Epithelial cell of proximal tubule (primary cell): Measurements from ENCODE around the gene LUZP1. TPM values are rescaled to one million over a fixed set of nuclear protein-coding genes. Genes with fewer than 3 reads are reported as not detected.

Experiments used
- DNase-seq: peaks from one replicate; pipeline ENCODE4 v3.0.0-alpha.2; 2011; ENCODE audit warnings: low read depth
- H3K4me3 ChIP-seq: 2 replicates; pipeline ENCODE4 v1.5.1; 2011; ENCODE audit warnings: low read depth, mild to moderate bottlenecking, low read length
- CTCF ChIP-seq: conservative IDR thresholded peaks from 2 replicates; pipeline ENCODE4 v1.5.1; 2012; ENCODE audit warnings: low read depth, mild to moderate bottlenecking, low read length
- total RNA-seq: library from RNA; depleted of rRNA; stranded (reverse); fragments of >200 nt; gene quantifications from 2 replicates; pipeline ENCODE4 v1.2.3, GENCODE V29; 2015

LUZP1 gene
- total RNA-seq, 1 donor from 2014 or later: 17.6 TPM

DNA sequence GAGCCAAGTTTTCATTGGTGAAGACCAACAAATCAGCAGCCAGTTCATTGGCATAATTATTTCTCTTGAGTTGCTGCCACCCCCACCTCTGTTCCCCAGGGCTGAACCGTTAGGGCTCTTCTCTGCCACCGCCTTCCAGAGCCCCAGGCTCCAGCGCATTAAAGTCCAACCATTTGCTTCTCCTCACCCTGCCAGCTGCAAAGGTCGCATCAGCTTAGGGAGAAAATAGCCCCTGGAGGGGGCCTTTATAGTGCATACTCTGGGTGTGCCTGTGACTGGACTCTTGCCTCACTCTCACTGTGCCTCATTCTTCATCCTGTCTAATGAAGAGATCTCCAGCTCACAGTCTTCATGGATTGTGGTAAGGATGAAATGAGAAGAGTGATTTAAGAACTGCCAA is 99.0 kb downstream of the LUZP1 start:
- no peak overlapping the region for H3K4me3 ChIP-seq
- no peak for TF ChIP-seq CTCF
- no peak for DNase-seq

DNA sequence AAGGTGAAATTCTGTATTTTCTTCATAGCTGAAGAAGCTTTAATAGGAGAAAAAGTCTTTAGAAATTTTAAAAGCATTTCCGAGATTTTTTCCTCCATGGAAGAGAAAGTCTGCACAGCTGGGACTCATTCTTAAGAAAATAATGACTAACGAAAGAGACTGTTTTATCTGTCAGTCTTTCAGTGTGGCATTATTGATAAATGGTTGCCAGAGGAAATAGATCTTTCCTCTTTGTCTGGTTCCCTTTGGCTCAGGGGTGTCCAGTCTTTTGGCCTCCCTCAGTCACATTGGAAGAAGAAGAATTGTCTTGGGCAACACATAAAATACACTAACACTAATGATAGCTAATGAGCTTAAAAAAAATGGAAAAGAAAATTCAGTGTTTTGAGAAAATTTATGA is 99.5 kb downstream of the LUZP1 start:
- DNase-seq: no peak
- TF ChIP-seq CTCF: no peak

GRCh38 chr1:23066075-23066474 is 102.6 kb downstream of the LUZP1 start:
- no peak for DNase-seq
- no peak overlapping the region for H3K4me3 ChIP-seq
- no peak for TF ChIP-seq CTCF

More for the DNA sequence above, 99.5 kb downstream of the LUZP1 start:
- H3K4me3 ChIP-seq: no peak overlapping the region

- no peak overlapping the region for H3K4me3 ChIP-seq
- no peak for TF ChIP-seq CTCF
- DNase-seq: no peak
Measured at GRCh38 chr1:23065385-23065784, 103.3 kb downstream of the LUZP1 start.

DNA sequence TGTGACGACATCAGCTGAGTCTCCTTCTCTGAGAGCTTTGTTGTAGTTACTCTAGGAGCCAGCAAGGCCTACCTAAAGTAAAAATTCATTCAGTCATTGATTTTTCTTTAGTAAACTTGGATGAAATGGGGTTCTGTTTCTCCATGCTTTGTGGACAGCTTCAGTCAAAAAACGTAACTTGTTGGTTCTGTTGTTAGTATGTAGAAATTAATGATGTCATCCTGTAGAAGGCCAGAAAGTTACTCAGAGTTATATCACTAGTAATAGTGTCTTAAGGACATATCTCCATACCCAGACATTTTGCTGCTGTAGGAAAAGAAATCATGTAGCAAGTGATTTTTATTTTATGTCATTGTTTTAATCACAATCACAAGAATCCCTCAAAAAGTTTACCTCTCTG is 106.4 kb downstream of the LUZP1 start:
- TF ChIP-seq CTCF: no peak

GRCh38 chr1:23057301-23057700 is 111.4 kb downstream of the LUZP1 start:
- H3K4me3 ChIP-seq: no peak overlapping the region
- TF ChIP-seq CTCF: no peak
- no peak for DNase-seq

More for the DNA sequence above, 106.4 kb downstream of the LUZP1 start:
- DNase-seq: no peak
- no peak overlapping the region for H3K4me3 ChIP-seq

DNA sequence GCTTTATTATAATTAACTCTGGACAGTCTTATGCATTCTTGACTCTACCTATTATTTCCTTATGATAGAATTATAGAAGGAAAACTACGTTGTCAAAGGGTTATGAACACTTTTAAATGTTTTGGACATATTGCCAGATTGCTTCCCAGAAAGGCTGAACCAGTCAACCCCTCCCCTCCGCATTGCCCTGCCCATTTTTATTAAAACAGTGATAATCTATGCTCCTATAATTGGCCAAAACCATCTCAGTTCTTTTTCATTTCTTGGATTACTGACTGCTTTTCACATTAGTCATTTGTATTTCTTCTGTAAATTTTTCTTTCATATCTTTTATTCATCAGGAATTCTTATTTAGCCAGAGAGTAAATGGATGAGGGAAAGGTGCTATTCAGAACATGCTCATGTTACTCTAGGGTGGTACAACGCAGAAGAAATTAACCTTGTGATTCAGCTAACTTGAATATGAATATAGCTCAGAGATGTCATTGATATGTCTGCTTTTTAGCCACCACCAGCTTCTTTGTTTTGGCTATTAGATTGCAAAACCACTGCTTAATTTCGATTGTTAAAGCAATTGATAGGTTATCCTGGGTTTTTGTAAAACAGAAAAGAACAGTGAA is 117.3 kb downstream of the LUZP1 start:
- H3K4me3 ChIP-seq: no peak overlapping the region
- no peak for DNase-seq
- TF ChIP-seq CTCF: no peak
